ENCODE results near the gene REXO4. TPM values are rescaled to one million over a fixed set of nuclear protein-coding genes. Genes with fewer than 3 reads are reported as not detected.

REXO4 gene
- polyA plus RNA-seq, 1 donor (not counting 4 experiments of a cell fraction or from before 2014, with no cell fraction given): 21.5 TPM

DNA sequence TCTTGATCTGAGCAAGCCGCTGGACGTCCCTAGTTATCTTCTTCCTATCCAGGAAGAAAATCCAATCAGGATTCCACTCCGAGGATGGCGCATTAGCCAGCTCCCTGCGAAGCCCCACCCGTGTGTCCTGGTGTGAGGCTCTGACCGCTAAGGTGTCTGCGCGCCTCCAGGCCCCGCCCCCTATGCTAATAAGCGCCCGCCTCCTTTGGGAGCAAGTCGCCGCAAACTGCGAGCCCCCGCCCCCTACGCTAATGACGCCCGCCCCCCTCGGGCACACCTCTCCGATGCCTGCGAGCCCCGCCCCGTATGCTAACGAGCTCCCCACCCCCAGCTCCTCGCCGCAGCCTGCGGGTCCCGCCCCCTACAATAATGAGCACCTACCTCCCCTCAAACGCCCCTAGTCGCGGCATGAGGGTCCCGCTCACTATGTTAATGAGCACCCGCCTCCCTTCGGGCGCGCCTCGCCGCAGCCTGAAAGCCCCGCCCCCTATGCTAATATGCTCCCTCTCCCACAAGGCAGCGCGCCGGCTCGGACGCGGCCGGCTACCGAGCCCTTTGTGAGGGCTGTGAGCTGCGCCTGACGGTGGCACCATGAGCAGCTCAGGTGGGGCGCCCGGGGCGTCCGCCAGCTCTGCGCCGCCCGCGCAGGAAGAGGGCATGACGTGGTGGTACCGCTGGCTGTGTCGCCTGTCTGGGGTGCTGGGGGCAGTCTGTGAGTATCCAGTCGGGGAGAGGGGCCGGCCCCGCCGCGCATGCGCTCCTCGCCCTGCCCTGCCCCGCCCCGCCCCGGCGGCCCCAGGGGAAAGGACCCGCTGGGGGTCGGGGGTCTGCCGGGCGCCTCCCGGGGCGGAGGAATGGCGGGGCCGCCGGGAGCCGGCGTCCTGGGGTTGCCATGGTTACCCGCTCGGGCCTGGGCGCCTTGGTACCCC, 41.9 kb upstream of the REXO4 start, which contains the start of gene CACFD1:
TSS of gene CACFD1 (plus strand) at position 503 of the 929 bp plus-strand sequence. CDS start at position 592, 89 bp downstream.
- dilution Hi-C loops (cut with MboI; ENCODE audit: extremely low pct_ligation_motif_present, low sequenced_read_pairs): no loop called here
- no peaks in the 10 kb centered on the region for H3K9me3 ChIP-seq (ENCODE audit: control insufficient read depth, low read depth, low read length)
- H3K79me2 ChIP-seq (ENCODE audit: control insufficient read depth, insufficient read depth, low read length): no peaks in the 10 kb centered on the region
- peaks cover 5% of the 10 kb centered on the region for H3K4me1 ChIP-seq (ENCODE audit: control insufficient read depth, extremely low read depth, insufficient read depth, low read length)
- peak within 1 kb of the TSS; percentile 82 for H3K9ac ChIP-seq (ENCODE audit: control insufficient read depth, extremely low read depth, insufficient read depth, low read length)
- peak within 1 kb of the TSS; percentile 52 for H3K27ac ChIP-seq (ENCODE audit: control insufficient read depth, insufficient read depth, low read length)
- no peak for TF ChIP-seq EZH2 (IDR thresholded peaks at IDR 0.05; ENCODE audit: low read length)
- H3K36me3 ChIP-seq (ENCODE audit: control insufficient read depth in 2 of 2, extremely low read depth in 1 of 2, insufficient read depth in 2 of 2, low read length in 2 of 2): no peaks in the 10 kb centered on the region
- peaks cover 4% of the 10 kb centered on the region for H3K9me1 ChIP-seq (ENCODE audit: control insufficient read depth, extremely low read depth, insufficient read depth, low read length)
- peaks cover 7% of the 10 kb centered on the region for H3K27me3 ChIP-seq (ENCODE audit: control insufficient read depth, extremely low read depth, insufficient read depth, low read length)
- peak; percentile 76 for DNase-seq (ENCODE audit: low read depth, low spot score)
- H3K4me2 ChIP-seq (ENCODE audit: control insufficient read depth, extremely low read depth, insufficient read depth, low read depth, low read length): peak within 1 kb of the TSS; percentile 90
- peak within 1 kb of the TSS; percentile 91 for H2AFZ ChIP-seq (ENCODE audit: control insufficient read depth, low read length)
- peak within 1 kb of the TSS; percentile 69 to 89 (median 72) for H3K4me3 ChIP-seq (ENCODE audit: control insufficient read depth in 2 of 3, extremely low read depth in 1 of 3, insufficient read depth in 2 of 3, low read depth in 1 of 3, low read length in 3 of 3)
- peak; percentile 41 for FAIRE-seq
- no peaks in the 10 kb centered on the region for H4K20me1 ChIP-seq (ENCODE audit: control insufficient read depth, extremely low read depth, insufficient read depth, low read length)

DNA sequence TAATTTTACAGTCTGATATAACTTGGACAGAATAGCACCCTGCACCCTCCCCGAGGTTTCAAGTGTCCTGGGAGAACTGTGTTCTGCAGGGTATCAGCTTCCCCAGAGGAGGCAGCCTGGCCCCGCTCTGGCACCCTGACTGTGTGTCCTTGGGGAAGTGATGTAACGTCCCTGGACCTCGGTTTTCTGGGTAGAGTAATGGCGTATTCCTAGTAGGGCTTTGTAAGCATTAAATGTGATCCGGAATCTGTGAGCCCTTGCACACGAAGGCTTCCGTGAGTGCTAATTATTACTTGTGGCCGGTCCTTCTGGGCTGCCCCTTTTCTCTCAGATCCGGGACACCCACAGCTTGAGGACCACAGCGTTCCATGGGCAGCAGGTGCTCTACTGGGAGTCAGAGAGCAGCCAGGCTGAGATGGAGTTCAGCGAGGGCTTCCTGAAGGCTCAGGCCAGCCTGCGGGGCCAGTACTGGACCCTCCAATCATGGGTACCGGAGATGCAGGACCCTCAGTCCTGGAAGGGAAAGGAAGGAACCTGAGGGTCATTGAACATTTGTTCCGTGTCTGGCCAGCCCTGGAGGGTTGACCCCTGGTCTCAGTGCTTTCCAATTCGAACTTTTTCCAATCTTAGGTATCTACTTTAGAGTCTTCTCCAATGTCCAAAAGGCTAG, 41.0 kb upstream of the REXO4 start:
- H3K4me3 ChIP-seq (ENCODE audit: control insufficient read depth in 2 of 3, extremely low read depth in 1 of 3, insufficient read depth in 2 of 3, low read depth in 1 of 3, low read length in 3 of 3): peak overlapping the region in 2 of 3 experiments; percentile 59 to 89
- H3K36me3 ChIP-seq (ENCODE audit: control insufficient read depth in 2 of 2, extremely low read depth in 1 of 2, insufficient read depth in 2 of 2, low read length in 2 of 2): no peaks in the 10 kb centered on the region
- H3K9me1 ChIP-seq (ENCODE audit: control insufficient read depth, extremely low read depth, insufficient read depth, low read length): peaks cover 4% of the 10 kb centered on the region
- dilution Hi-C loops (cut with MboI; ENCODE audit: extremely low pct_ligation_motif_present, low sequenced_read_pairs): no loop called here
- TF ChIP-seq, protein P1, sequence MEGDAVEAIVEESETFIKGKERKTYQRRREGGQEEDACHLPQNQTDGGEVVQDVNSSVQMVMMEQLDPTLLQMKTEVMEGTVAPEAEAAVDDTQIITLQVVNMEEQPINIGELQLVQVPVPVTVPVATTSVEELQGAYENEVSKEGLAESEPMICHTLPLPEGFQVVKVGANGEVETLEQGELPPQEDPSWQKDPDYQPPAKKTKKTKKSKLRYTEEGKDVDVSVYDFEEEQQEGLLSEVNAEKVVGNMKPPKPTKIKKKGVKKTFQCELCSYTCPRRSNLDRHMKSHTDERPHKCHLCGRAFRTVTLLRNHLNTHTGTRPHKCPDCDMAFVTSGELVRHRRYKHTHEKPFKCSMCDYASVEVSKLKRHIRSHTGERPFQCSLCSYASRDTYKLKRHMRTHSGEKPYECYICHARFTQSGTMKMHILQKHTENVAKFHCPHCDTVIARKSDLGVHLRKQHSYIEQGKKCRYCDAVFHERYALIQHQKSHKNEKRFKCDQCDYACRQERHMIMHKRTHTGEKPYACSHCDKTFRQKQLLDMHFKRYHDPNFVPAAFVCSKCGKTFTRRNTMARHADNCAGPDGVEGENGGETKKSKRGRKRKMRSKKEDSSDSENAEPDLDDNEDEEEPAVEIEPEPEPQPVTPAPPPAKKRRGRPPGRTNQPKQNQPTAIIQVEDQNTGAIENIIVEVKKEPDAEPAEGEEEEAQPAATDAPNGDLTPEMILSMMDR (optimal IDR thresholded peaks at IDR 0.05 in 1 of 3, IDR thresholded peaks at IDR 0.05 in 1 of 3, conservative IDR thresholded peaks at IDR 0.05 in 1 of 3; ENCODE audit: extremely low read depth in 1 of 3, insufficient read depth in 2 of 3, low read length in 3 of 3): no peak
- no peak for TF ChIP-seq EZH2 (IDR thresholded peaks at IDR 0.05; ENCODE audit: low read length)
- H3K27ac ChIP-seq (ENCODE audit: control insufficient read depth, insufficient read depth, low read length): no peak overlapping the region
- no peak overlapping the region for H3K9ac ChIP-seq (ENCODE audit: control insufficient read depth, extremely low read depth, insufficient read depth, low read length)
- H3K9me3 ChIP-seq (ENCODE audit: control insufficient read depth, low read depth, low read length): no peaks in the 10 kb centered on the region
- H3K27me3 ChIP-seq (ENCODE audit: control insufficient read depth, extremely low read depth, insufficient read depth, low read length): peaks cover 7% of the 10 kb centered on the region
- H3K79me2 ChIP-seq (ENCODE audit: control insufficient read depth, insufficient read depth, low read length): no peaks in the 10 kb centered on the region
- DNase-seq (ENCODE audit: low read depth, low spot score): no peak
- H3K4me1 ChIP-seq (ENCODE audit: control insufficient read depth, extremely low read depth, insufficient read depth, low read length): peaks cover 5% of the 10 kb centered on the region
- no peaks in the 10 kb centered on the region for H4K20me1 ChIP-seq (ENCODE audit: control insufficient read depth, extremely low read depth, insufficient read depth, low read length)
- H2AFZ ChIP-seq (ENCODE audit: control insufficient read depth, low read length): peak overlapping the region; percentile 65
- FAIRE-seq: no peak
- H3K4me2 ChIP-seq (ENCODE audit: control insufficient read depth, extremely low read depth, insufficient read depth, low read depth, low read length): peak overlapping the region; percentile 90
